GM12878 (cell line): ENCODE measurements around the gene NR2F6. TPM values are rescaled to one million over a fixed set of nuclear protein-coding genes. Genes with fewer than 3 reads are reported as not detected.

Experiments
- CREM ChIP-seq: IDR thresholded peaks from 2 replicates; pipeline ENCODE4 v1.6.1; 2014; ENCODE audit warnings: antibody characterized with exemption, low read depth
- FOXK2 ChIP-seq: fragments of 450-650 bp; IDR thresholded peaks from 2 replicates; pipeline ENCODE4 v1.6.1; 2017; ENCODE audit warnings: mild to moderate bottlenecking, moderate library complexity
- FOXM1 ChIP-seq: IDR thresholded peaks from 2 replicates; pipeline ENCODE4 v1.6.1; 2012; ENCODE audit warnings: low read depth, mild to moderate bottlenecking, inconsistent platforms, low read length, moderate library complexity
- HDAC6 ChIP-seq: fragments of 200-600 bp; sonication (generic); IDR thresholded peaks from one replicate; pipeline ENCODE4 v1.8.0; 2017; ENCODE audit warnings: antibody characterized with exemption; ENCODE audit not compliant: unreplicated experiment
- IKZF1 ChIP-seq: fragments of 450-650 bp; conservative IDR thresholded peaks from 2 replicates; pipeline ENCODE4 v1.6.1; 2017; ENCODE audit warnings: antibody characterized with exemption, mild to moderate bottlenecking
- IKZF2 ChIP-seq, 2 experiments: fragments of 450-650 bp; IDR thresholded peaks; 2 replicates each; pipeline ENCODE4 v1.6.1; 2017; ENCODE audit warnings: mild to moderate bottlenecking in 2 of 2, moderate library complexity in 2 of 2
- KDM1A ChIP-seq: fragments of 200-600 bp; sonication (generic); IDR thresholded peaks from 2 replicates; pipeline ENCODE4 v1.6.1; 2016; ENCODE audit warnings: borderline replicate concordance
- MEF2B ChIP-seq: fragments of 450-650 bp; IDR thresholded peaks from 2 replicates; pipeline ENCODE4 v1.6.1; 2018; ENCODE audit warnings: mild to moderate bottlenecking, moderate library complexity; ENCODE audit not compliant: partially characterized antibody, poor library complexity, severe bottlenecking
- NFIC ChIP-seq: IDR thresholded peaks from 2 replicates; pipeline ENCODE4 v1.6.1; 2012; ENCODE audit warnings: low read depth, mild to moderate bottlenecking, inconsistent platforms, low read length, moderate library complexity
- PAX5 ChIP-seq: IDR thresholded peaks from 2 replicates; pipeline ENCODE4 v1.6.1; 2011; ENCODE audit warnings: low read depth, low read length, borderline replicate concordance
- SPI1 ChIP-seq: IDR thresholded peaks from 2 replicates; pipeline ENCODE4 v1.6.1; 2011; ENCODE audit warnings: low read depth, mild to moderate bottlenecking, low read length, moderate library complexity, borderline replicate concordance; ENCODE audit not compliant: insufficient read depth
- SUZ12 ChIP-seq: fragments of 200-600 bp; sonication (generic); IDR thresholded peaks from one replicate; pipeline ENCODE4 v1.6.1; 2018; ENCODE audit warnings: antibody characterized with exemption, mild to moderate bottlenecking; ENCODE audit not compliant: unreplicated experiment
- TBL1XR1 ChIP-seq: IDR thresholded peaks from 2 replicates; pipeline ENCODE4 v1.6.1; 2012; ENCODE audit warnings: low read depth, low read length, improper control_type of control experiment
- ZNF217 ChIP-seq: fragments of 450-650 bp; IDR thresholded peaks from 2 replicates; pipeline ENCODE4 v1.6.1; 2017; ENCODE audit warnings: antibody characterized with exemption, mild to moderate bottlenecking
- polyA plus RNA-seq, 11 experiments: library from polyadenylated mRNA; depleted of rRNA in 4 of 11; unstranded in 6 of 11; stranded (reverse) in 5 of 11; fragments of >200 nt; fragmentation: Nextera tagmentation in 4 of 11; fragmentation: Illumina TruSeq in 1 of 11; extraction: Ambion mirVana in 4 of 11; extraction: Trizol in 1 of 11; gene quantifications; 1 replicate in 1 of 11; 2 replicates in 10 of 11; pipeline versions ENCODE4 v1.2.1 to v1.2.3, GENCODE V29; 2011 to 2016; ENCODE audit warnings: inconsistent platforms in 2 of 11, missing spikeins in 2 of 11, low read depth in 1 of 11
- total RNA-seq, 4 experiments: library from RNA; depleted of rRNA in 3 of 4; stranded (reverse); fragments of >200 nt in 3 of 4; fragmentation: Illumina TruSeq in 1 of 4; extraction: Trizol in 1 of 4; gene quantifications; 2 replicates each; pipeline versions ENCODE4 v1.2.1 to v1.2.3, GENCODE V29; 2013 to 2021
- TF ChIP-seq, protein P1 (sequence below): IDR thresholded peaks from 2 replicates; pipeline ENCODE4 v1.6.1; 2012; ENCODE audit warnings: improper control_type of control experiment, low read depth, low read length; ENCODE audit not compliant: insufficient replicate concordance
- TF ChIP-seq, protein P2 (sequence below): IDR thresholded peaks from 2 replicates; pipeline ENCODE4 v1.6.1; 2011; ENCODE audit warnings: low read depth, mild to moderate bottlenecking, low read length, moderate library complexity, borderline replicate concordance; ENCODE audit errors: extremely low read depth
- TF ChIP-seq, protein P3 (sequence below): IDR thresholded peaks from 2 replicates; pipeline ENCODE4 v1.6.1; 2012; ENCODE audit warnings: low read depth, low read length, improper control_type of control experiment
- TF ChIP-seq, protein P4 (sequence below): IDR thresholded peaks from 2 replicates; pipeline ENCODE4 v1.6.1; 2012; ENCODE audit warnings: mild to moderate bottlenecking, low read depth, low read length
- TF ChIP-seq, protein P5 (sequence below): IDR thresholded peaks from 2 replicates; pipeline ENCODE4 v1.6.1; 2012; ENCODE audit warnings: low read length, inconsistent platforms

NR2F6 gene
- total and polyA plus RNA-seq, 10 of the 15 experiments (the other 5 are each of a cell fraction or from before 2014, with no cell fraction given), result 0.18 to 15.5 (median 6.1) TPM

DNA sequence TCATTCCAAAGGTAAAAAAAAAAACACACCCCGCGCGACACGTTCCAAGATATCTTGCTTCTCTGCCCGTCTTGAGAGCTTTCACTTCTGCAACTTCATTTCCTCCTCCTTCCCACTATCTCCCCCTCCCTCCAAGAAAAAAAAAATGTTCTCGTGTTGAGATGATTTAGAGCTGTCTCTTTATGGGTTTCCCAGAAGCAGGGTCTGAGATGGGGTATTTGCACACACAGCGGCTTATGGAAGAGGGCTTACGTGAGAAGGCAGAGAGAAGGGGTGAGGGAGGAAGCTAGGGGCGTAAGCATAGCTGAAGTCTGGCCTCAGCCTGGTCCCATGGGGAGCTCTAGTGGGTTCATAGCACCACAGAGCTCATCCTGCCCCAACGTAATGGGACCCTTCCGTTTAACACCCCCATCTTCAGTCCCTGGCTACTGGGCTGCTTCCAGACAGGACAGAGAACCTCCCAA, 61.8 kb downstream of the NR2F6 start (continued):
- TF ChIP-seq, protein P1, sequence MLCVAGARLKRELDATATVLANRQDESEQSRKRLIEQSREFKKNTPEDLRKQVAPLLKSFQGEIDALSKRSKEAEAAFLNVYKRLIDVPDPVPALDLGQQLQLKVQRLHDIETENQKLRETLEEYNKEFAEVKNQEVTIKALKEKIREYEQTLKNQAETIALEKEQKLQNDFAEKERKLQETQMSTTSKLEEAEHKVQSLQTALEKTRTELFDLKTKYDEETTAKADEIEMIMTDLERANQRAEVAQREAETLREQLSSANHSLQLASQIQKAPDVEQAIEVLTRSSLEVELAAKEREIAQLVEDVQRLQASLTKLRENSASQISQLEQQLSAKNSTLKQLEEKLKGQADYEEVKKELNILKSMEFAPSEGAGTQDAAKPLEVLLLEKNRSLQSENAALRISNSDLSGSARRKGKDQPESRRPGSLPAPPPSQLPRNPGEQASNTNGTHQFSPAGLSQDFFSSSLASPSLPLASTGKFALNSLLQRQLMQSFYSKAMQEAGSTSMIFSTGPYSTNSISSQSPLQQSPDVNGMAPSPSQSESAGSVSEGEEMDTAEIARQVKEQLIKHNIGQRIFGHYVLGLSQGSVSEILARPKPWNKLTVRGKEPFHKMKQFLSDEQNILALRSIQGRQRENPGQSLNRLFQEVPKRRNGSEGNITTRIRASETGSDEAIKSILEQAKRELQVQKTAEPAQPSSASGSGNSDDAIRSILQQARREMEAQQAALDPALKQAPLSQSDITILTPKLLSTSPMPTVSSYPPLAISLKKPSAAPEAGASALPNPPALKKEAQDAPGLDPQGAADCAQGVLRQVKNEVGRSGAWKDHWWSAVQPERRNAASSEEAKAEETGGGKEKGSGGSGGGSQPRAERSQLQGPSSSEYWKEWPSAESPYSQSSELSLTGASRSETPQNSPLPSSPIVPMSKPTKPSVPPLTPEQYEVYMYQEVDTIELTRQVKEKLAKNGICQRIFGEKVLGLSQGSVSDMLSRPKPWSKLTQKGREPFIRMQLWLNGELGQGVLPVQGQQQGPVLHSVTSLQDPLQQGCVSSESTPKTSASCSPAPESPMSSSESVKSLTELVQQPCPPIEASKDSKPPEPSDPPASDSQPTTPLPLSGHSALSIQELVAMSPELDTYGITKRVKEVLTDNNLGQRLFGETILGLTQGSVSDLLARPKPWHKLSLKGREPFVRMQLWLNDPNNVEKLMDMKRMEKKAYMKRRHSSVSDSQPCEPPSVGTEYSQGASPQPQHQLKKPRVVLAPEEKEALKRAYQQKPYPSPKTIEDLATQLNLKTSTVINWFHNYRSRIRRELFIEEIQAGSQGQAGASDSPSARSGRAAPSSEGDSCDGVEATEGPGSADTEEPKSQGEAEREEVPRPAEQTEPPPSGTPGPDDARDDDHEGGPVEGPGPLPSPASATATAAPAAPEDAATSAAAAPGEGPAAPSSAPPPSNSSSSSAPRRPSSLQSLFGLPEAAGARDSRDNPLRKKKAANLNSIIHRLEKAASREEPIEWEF, result no peak
- TF ChIP-seq KDM1A (no peak), IKZF1 (peak; percentile 41), SUZ12 (no peak), CREM (0 out of 2 replicates have a peak, but pooled peaks have one; percentile 21), HDAC6 (no peak), ZNF217 (no peak), SPI1 (peak; percentile 83), IKZF2 (IDR thresholded peaks at IDR 0.05) (peak; percentile 41 to 61; a peak in 3 of 4 replicates), FOXM1 (no peak), MEF2B (peak; percentile 74), NFIC (peak; percentile 39; the same call in 1 of the 2 replicates), FOXK2 (no peak), TBL1XR1 (0 out of 2 replicates have a peak, but pooled peaks have one; percentile 11), PAX5 (peak; percentile 51; the same call in 1 of the 2 replicates)
- TF ChIP-seq, protein P2, sequence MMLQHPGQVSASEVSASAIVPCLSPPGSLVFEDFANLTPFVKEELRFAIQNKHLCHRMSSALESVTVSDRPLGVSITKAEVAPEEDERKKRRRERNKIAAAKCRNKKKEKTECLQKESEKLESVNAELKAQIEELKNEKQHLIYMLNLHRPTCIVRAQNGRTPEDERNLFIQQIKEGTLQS, result no peak
- TF ChIP-seq, protein P3, sequence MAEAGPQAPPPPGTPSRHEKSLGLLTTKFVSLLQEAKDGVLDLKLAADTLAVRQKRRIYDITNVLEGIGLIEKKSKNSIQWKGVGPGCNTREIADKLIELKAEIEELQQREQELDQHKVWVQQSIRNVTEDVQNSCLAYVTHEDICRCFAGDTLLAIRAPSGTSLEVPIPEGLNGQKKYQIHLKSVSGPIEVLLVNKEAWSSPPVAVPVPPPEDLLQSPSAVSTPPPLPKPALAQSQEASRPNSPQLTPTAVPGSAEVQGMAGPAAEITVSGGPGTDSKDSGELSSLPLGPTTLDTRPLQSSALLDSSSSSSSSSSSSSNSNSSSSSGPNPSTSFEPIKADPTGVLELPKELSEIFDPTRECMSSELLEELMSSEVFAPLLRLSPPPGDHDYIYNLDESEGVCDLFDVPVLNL, result no peak
- TF ChIP-seq, protein P4, sequence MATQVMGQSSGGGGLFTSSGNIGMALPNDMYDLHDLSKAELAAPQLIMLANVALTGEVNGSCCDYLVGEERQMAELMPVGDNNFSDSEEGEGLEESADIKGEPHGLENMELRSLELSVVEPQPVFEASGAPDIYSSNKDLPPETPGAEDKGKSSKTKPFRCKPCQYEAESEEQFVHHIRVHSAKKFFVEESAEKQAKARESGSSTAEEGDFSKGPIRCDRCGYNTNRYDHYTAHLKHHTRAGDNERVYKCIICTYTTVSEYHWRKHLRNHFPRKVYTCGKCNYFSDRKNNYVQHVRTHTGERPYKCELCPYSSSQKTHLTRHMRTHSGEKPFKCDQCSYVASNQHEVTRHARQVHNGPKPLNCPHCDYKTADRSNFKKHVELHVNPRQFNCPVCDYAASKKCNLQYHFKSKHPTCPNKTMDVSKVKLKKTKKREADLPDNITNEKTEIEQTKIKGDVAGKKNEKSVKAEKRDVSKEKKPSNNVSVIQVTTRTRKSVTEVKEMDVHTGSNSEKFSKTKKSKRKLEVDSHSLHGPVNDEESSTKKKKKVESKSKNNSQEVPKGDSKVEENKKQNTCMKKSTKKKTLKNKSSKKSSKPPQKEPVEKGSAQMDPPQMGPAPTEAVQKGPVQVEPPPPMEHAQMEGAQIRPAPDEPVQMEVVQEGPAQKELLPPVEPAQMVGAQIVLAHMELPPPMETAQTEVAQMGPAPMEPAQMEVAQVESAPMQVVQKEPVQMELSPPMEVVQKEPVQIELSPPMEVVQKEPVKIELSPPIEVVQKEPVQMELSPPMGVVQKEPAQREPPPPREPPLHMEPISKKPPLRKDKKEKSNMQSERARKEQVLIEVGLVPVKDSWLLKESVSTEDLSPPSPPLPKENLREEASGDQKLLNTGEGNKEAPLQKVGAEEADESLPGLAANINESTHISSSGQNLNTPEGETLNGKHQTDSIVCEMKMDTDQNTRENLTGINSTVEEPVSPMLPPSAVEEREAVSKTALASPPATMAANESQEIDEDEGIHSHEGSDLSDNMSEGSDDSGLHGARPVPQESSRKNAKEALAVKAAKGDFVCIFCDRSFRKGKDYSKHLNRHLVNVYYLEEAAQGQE, result no peak
- TF ChIP-seq, protein P5, sequence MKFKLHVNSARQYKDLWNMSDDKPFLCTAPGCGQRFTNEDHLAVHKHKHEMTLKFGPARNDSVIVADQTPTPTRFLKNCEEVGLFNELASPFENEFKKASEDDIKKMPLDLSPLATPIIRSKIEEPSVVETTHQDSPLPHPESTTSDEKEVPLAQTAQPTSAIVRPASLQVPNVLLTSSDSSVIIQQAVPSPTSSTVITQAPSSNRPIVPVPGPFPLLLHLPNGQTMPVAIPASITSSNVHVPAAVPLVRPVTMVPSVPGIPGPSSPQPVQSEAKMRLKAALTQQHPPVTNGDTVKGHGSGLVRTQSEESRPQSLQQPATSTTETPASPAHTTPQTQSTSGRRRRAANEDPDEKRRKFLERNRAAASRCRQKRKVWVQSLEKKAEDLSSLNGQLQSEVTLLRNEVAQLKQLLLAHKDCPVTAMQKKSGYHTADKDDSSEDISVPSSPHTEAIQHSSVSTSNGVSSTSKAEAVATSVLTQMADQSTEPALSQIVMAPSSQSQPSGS, result peak; percentile 20; the same call in 1 of the 2 replicates
